Fibroblast of pulmonary artery (primary cell): ENCODE data around the gene MLX.

Source experiments
- DNase-seq: peaks from one replicate; pipeline ENCODE4 v3.0.0-alpha.2; 2010; ENCODE audit warnings: low read depth
- H3K4me3 ChIP-seq: replicated peaks from 2 replicates; pipeline ENCODE4 v1.5.1; 2011; ENCODE audit warnings: low read depth, mild to moderate bottlenecking, control low read depth, low read length, moderate library complexity
- TF ChIP-seq, protein P1 (sequence below): IDR thresholded peaks from 2 replicates; pipeline ENCODE4 v1.5.1; 2011; ENCODE audit warnings: mild to moderate bottlenecking, control low read depth, low read length, inconsistent platforms; ENCODE audit errors: missing control alignments

MLX gene

DNA sequence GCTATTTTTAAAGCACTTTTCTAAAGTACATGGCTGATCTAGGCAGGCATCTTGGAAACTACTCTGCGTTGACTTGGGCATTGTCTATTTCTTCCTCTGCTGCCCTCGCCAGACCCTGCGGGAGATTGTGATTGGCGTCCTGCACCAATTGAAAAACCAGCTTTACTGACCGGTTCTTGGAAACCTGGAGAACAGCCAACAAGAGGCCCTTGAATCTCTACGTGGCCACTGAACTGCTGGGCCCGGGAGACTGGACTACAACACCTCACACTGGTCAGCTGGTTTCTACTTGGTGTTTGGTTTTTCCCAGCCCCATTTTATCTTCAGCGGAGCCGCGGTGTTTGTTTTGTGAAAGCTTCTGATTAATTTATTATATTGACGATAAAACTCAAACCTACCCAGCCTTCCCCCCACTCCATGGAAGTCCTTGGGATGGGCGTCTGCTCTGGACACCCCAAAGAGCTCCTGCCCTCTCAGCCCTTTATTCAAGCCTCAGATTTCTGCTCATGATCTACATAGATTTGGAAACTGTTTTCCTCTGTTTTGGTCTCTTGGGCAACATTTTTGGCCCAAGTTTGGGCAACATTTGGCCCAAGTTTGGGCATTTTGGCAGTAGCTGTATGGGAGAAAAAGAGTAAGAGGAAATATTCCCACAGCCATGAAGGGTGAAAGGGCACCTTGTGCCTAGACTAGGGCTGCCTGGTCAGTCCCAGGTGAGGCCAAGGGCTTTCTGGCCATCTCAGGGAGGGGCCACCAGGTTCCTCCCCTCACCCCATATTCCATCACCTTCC, 4.7 kb downstream of the MLX start:
- no peak overlapping the region for H3K4me3 ChIP-seq
- DNase-seq = no peak
- TF ChIP-seq, protein P1, sequence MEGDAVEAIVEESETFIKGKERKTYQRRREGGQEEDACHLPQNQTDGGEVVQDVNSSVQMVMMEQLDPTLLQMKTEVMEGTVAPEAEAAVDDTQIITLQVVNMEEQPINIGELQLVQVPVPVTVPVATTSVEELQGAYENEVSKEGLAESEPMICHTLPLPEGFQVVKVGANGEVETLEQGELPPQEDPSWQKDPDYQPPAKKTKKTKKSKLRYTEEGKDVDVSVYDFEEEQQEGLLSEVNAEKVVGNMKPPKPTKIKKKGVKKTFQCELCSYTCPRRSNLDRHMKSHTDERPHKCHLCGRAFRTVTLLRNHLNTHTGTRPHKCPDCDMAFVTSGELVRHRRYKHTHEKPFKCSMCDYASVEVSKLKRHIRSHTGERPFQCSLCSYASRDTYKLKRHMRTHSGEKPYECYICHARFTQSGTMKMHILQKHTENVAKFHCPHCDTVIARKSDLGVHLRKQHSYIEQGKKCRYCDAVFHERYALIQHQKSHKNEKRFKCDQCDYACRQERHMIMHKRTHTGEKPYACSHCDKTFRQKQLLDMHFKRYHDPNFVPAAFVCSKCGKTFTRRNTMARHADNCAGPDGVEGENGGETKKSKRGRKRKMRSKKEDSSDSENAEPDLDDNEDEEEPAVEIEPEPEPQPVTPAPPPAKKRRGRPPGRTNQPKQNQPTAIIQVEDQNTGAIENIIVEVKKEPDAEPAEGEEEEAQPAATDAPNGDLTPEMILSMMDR = no peak

DNA sequence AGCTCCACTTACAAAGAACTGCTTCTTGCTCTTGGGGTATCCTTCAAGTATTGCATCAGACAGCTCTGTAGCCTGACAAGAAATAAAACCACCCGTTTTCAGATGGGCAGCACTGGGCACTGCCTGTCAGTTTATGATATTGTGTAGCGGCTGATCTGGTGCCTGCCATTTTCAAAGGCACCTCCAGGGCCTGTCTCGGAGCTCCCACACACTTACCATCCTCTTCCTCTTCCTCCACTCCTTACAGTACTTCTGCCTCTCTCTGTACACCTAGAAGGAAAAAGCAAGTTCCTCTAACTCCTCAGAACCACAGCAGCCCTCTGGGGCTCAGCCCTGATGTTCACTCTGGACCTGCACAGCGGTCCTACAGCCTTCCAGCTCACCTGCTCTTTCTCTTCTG, 6.2 kb downstream of the MLX start:
- DNase-seq = no peak
- no peak overlapping the region for H3K4me3 ChIP-seq
- TF ChIP-seq, protein P1 = no peak

DNA sequence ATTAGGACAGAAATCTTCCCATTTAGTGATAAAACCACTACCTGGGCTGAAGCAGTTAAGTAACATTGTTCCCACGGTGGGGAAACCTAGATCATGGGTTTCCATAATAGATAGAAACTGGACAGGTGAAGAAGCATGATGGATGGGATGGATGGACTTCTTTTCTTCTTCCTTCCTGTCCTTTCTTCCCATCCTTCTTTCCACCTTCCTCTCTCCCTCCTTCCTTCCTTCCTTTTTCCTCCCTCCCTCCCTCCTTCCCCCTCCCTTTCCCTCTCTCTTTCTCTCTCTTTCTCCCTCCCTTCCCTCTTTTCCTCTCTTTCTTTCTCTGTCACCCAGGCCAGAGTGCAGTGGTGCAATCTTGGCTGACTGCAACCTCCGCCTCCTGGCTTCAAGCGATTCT, 7.6 kb downstream of the MLX start:
- TF ChIP-seq, protein P1 = no peak
- H3K4me3 ChIP-seq = no peak overlapping the region
- no peak for DNase-seq

DNA sequence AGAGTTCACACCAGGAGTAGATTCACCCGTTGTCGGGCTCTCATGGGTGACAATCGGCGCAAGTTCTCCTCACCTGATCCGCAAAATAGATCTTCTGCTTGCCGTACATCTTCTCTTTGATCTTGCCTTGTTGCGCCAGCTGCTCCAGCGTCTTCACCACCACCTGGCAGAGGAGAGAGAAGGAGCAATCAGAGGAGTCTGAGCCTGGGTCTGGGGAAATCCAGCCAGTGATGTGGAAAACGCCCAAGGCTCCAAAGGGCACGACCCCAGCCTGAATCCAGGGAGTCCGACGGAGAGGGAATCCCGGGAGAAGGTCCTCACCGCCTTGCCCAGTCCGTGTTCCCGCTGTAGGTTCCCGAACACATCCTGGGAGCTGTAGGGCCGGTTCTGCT, 10.2 kb downstream of the MLX start:
- no peak for DNase-seq
- TF ChIP-seq, protein P1 = no peak
- peak overlapping the region; percentile 68 for H3K4me3 ChIP-seq

DNA sequence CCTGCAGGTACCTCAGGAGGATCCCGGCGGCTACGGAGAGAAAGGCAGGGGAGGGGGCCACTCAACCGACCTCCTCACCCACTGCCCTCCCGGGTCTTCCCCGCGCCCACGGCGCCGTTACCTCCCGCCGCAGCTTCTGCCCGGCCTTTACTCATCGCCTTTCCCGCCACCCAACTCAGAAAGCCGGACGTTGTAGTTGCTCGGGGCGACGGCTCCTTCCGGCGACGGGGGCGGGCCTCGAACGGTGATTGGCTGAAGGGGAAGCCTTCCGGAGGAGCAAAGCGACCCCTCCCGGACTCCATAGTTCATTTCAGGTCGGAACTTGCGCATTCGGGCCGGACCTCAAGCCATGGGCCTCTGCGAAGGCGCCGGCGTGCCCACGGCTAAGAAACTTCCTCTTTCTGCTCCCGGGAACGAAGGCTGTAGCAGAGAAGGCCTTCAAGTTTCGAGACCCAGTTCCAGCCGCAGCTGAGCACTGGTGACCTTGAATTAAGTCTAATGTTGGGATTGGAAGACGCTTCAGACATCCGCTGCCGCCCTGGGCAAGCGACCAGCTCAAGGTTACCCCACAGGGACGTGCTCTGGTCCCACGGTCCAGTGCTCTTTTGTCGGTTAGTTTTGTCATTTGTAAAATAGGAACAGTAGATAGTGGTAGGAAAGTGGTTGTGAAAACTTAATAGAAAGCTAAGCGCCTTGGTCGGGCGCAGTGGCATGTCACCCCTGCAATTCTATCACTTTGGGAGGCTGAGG, 10.8 kb downstream of the MLX start, which contains the start of gene PSMC3IP:
Gene PSMC3IP, minus strand, starts transcription at position 198 of the 750 bp plus-strand sequence. Its CDS starts 43 bp downstream, at position 155.
- TF ChIP-seq, protein P1 = peak; percentile 35
- peak within 1 kb of the TSS; percentile 68 for H3K4me3 ChIP-seq
- DNase-seq = peak; percentile 95

DNA sequence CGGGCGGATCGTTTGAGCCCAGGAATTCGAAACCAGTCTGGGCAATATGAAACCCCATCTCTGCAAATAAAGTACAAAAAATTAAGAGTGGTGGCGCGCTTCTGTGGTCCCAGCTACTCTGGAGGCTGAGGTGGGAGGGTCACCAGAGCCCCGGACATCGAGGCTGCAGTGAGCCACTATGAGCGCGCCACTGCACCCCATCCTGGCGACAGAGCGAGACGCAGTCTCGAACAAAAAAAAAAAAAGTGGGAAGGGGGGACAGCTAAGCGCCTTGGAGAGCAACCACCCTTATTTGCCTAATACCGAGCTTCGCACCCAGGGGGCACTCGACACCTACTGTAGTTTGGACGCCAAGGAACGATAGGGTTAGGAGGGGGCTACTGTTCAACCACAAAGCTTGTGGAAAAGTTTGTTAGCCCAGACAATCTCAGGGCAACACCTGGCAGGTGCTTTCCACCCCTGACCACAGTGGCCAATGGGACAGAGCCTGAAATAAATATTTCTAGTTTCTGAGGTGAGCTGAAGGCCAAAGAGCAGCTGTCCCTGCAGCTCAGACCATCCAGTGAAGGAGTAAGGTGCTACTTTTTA, 11.5 kb downstream of the MLX start:
- DNase-seq = peak; percentile 78
- H3K4me3 ChIP-seq = peak overlapping the region; percentile 68
- TF ChIP-seq, protein P1 = peak; percentile 77
